ENCODE data around the gene CRAT. TPM values are rescaled to one million over a fixed set of nuclear protein-coding genes. Genes with fewer than 3 reads are reported as not detected.

The CRAT gene
- total RNA-seq, 1 experiment from 2014 or later = 38.8 TPM

DNA sequence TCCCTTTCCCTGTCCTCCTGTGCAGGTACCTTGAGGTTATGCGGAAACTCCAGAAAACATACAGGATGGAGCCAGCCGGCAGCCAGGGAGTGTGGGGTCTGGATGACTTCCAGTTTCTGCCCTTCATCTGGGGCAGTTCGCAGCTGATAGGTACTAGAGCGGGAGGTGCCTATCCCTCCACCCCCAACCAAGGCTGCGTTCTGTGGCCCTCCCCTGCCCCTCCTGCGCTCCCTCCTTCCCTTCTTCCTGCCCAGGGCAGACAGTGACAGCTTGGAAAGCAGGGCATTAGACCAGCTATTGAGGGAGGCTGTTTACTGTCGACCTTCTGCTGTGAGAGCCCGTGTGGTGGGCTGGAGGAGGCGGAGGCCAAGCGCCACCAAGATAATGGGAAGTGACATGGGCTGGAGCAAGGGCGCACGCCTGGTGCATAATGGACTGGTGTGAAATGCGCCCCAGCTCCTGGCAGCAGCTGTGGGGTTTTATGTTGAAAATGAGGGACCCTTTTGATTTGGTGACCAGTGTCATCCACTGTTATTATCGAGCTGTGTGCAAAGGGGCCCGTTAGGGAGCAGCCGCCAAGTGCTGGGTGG is 25.9 kb upstream of the CRAT start:
- ChIA-PET POLR2A (no interaction called here), CTCF (interaction anchor here (0.6 kb wide), 1 partner anchor 46 kb away, joined by 3 read pairs; no protein-coding TSS in a partner anchor)
- no peak for TF ChIP-seq POLR2AphosphoS5 (IDR thresholded peaks at IDR 0.05; ENCODE audit: low read depth, low read length)
- TF ChIP-seq, protein P1, sequence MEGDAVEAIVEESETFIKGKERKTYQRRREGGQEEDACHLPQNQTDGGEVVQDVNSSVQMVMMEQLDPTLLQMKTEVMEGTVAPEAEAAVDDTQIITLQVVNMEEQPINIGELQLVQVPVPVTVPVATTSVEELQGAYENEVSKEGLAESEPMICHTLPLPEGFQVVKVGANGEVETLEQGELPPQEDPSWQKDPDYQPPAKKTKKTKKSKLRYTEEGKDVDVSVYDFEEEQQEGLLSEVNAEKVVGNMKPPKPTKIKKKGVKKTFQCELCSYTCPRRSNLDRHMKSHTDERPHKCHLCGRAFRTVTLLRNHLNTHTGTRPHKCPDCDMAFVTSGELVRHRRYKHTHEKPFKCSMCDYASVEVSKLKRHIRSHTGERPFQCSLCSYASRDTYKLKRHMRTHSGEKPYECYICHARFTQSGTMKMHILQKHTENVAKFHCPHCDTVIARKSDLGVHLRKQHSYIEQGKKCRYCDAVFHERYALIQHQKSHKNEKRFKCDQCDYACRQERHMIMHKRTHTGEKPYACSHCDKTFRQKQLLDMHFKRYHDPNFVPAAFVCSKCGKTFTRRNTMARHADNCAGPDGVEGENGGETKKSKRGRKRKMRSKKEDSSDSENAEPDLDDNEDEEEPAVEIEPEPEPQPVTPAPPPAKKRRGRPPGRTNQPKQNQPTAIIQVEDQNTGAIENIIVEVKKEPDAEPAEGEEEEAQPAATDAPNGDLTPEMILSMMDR (IDR thresholded peaks at IDR 0.05) = no peak
- TF ChIP-seq, protein P2, sequence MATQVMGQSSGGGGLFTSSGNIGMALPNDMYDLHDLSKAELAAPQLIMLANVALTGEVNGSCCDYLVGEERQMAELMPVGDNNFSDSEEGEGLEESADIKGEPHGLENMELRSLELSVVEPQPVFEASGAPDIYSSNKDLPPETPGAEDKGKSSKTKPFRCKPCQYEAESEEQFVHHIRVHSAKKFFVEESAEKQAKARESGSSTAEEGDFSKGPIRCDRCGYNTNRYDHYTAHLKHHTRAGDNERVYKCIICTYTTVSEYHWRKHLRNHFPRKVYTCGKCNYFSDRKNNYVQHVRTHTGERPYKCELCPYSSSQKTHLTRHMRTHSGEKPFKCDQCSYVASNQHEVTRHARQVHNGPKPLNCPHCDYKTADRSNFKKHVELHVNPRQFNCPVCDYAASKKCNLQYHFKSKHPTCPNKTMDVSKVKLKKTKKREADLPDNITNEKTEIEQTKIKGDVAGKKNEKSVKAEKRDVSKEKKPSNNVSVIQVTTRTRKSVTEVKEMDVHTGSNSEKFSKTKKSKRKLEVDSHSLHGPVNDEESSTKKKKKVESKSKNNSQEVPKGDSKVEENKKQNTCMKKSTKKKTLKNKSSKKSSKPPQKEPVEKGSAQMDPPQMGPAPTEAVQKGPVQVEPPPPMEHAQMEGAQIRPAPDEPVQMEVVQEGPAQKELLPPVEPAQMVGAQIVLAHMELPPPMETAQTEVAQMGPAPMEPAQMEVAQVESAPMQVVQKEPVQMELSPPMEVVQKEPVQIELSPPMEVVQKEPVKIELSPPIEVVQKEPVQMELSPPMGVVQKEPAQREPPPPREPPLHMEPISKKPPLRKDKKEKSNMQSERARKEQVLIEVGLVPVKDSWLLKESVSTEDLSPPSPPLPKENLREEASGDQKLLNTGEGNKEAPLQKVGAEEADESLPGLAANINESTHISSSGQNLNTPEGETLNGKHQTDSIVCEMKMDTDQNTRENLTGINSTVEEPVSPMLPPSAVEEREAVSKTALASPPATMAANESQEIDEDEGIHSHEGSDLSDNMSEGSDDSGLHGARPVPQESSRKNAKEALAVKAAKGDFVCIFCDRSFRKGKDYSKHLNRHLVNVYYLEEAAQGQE (IDR thresholded peaks at IDR 0.05; ENCODE audit: insufficient read depth in 1 of 2, low read depth in 2 of 2, low read length in 1 of 2) = no peak
- no peak for TF ChIP-seq TCF7L2 (IDR thresholded peaks at IDR 0.05; ENCODE audit: low read depth, low read length)
- no peak for TF ChIP-seq SIN3A (IDR thresholded peaks at IDR 0.05; ENCODE audit: borderline replicate concordance, insufficient read depth, low read depth, low read length)
- Histone ChIP-seq H3K4me1 (ENCODE audit: control insufficient read depth, insufficient read depth, low read length) (peaks cover 23% of the 10 kb centered on the region), H3K27ac (ENCODE audit: low read length) (no peak overlapping the region), H3K36me3 (ENCODE audit: control insufficient read depth, insufficient read depth, low read length) (peaks cover 2% of the 10 kb centered on the region; the same call in 1 of the 2 replicates), H3K4me3 (ENCODE audit: low read depth in 2 of 2, low read length in 2 of 2) (no peak overlapping the region), H3K27me3 (ENCODE audit: control insufficient read depth, insufficient read depth, low read length) (no peaks in the 10 kb centered on the region), H3K9me3 (ENCODE audit: control insufficient read depth, insufficient read depth, low read depth, low read length) (no peaks in the 10 kb centered on the region)
- no TSS peak for BruUV-seq (replicated peaks)
- ATAC-seq = no peak
- in situ Hi-C loops (cut with HindIII; ENCODE audit: low pct_unique_long_range_greater_than_20kb, low sequenced_read_pairs) (no loop called here), intact Hi-C loops (cut with micrococcal nuclease; ENCODE audit: unreplicated experiment) (loop anchor here (10.0 kb wide), 1 partner anchor 478 kb away; no protein-coding TSS in a partner anchor)
- DNase-seq (ENCODE audit: low read depth, low spot score) = no peak

DNA sequence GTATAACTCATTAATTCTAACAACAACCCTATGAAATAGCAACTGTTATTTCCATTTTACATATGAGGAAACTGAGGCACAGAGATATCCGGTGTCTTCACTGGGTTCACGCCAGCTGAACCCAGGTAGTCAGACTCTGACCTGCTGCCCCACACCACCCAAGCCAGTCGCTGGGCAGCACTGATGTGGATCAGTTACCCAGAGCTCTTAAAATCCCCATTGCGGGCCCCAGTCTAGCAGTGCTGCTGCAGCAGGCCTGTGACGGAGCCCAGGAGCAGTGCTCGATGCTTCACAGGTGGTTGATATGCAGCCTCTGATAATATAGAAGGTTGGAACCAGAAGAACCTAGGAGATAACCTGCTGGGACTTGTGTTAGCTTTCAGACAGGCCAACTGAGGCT is 24.9 kb upstream of the CRAT start:
- in situ Hi-C loops (cut with HindIII; ENCODE audit: low pct_unique_long_range_greater_than_20kb, low sequenced_read_pairs) = no loop called here
- no peak for DNase-seq (ENCODE audit: low read depth, low spot score)
- Histone ChIP-seq H3K4me1 (ENCODE audit: control insufficient read depth, insufficient read depth, low read length) (peaks cover 21% of the 10 kb centered on the region), H3K27ac (ENCODE audit: low read length) (no peak overlapping the region), H3K36me3 (ENCODE audit: control insufficient read depth, insufficient read depth, low read length) (peaks cover 2% of the 10 kb centered on the region; the same call in 1 of the 2 replicates), H3K4me3 (ENCODE audit: low read depth in 2 of 2, low read length in 2 of 2) (no peak overlapping the region), H3K27me3 (ENCODE audit: control insufficient read depth, insufficient read depth, low read length) (no peaks in the 10 kb centered on the region), H3K9me3 (ENCODE audit: control insufficient read depth, insufficient read depth, low read depth, low read length) (no peaks in the 10 kb centered on the region)
- no TSS peak for BruUV-seq (replicated peaks)
- ATAC-seq = no peak
- CTCF ChIA-PET = interaction anchor here (0.6 kb wide), 2 partner anchors 489 to 491 kb away, joined by 3 to 6 read pairs; partner anchors contain the start of gene NTMT1
- no peak for TF ChIP-seq SIN3A (IDR thresholded peaks at IDR 0.05; ENCODE audit: borderline replicate concordance, insufficient read depth, low read depth, low read length)
- no peak for TF ChIP-seq POLR2AphosphoS5 (IDR thresholded peaks at IDR 0.05; ENCODE audit: low read depth, low read length)
- TF ChIP-seq TCF7L2 (IDR thresholded peaks at IDR 0.05; ENCODE audit: low read depth, low read length) = no peak
- TF ChIP-seq, protein P2 (IDR thresholded peaks at IDR 0.05; ENCODE audit: insufficient read depth in 1 of 2, low read depth in 2 of 2, low read length in 1 of 2) = no peak
- TF ChIP-seq, protein P1 (IDR thresholded peaks at IDR 0.05) = no peak
- POLR2A ChIA-PET = interaction anchor here (0.6 kb wide), 1 partner anchor 40 kb away, joined by 4 read pairs; no protein-coding TSS in a partner anchor
- intact Hi-C loops (cut with micrococcal nuclease; ENCODE audit: unreplicated experiment) = loop anchor here (10.0 kb wide), 1 partner anchor 479 kb away; no protein-coding TSS in a partner anchor
